Lung (tissue), 12 donors: ENCODE data around the gene COL6A6. TPM values are rescaled to one million over a fixed set of nuclear protein-coding genes. Genes with fewer than 3 reads are reported as not detected.

Experiments
- ATAC-seq: fragments of 200-7000 bp; cut with Tn5 transposase; one replicate; pipeline ENCODE4 v1.9.1; 2020; ENCODE audit warnings: moderate number of reproducible peaks; ENCODE audit not compliant: insufficient read depth, low FRiP score
- DNase-seq, 3 donors: peaks; one replicate each; pipeline ENCODE4 v3.0.0-alpha.2; 2013 to 2017
- H3K27ac ChIP-seq, 2 donors: one replicate each; pipeline ENCODE4 v1.5.1; 2013; ENCODE audit warnings: mild to moderate bottlenecking in 2 of 2, moderate library complexity in 2 of 2, control low read depth in 1 of 2, inconsistent platforms in 1 of 2, low read depth in 1 of 2, low read length in 1 of 2
- H3K27me3 ChIP-seq, 3 donors: one replicate each; pipeline ENCODE4 v1.5.1; 2013; ENCODE audit warnings: low read length in 2 of 3; ENCODE audit not compliant: control insufficient read depth in 3 of 3, insufficient read depth in 3 of 3
- H3K36me3 ChIP-seq, 4 donors: one replicate each; pipeline ENCODE4 v1.5.1; 2013; ENCODE audit warnings: low read length in 4 of 4, mild to moderate bottlenecking in 1 of 4, moderate library complexity in 1 of 4; ENCODE audit not compliant: control insufficient read depth in 4 of 4, insufficient read depth in 4 of 4
- H3K4me1 ChIP-seq, 5 donors: one replicate each; pipeline ENCODE4 v1.5.1; 2013; ENCODE audit warnings: low read length in 5 of 5, mild to moderate bottlenecking in 2 of 5, moderate library complexity in 1 of 5; ENCODE audit not compliant: control insufficient read depth in 5 of 5, insufficient read depth in 5 of 5
- H3K4me3 ChIP-seq: one replicate; pipeline ENCODE4 v1.5.1; 2013; ENCODE audit warnings: mild to moderate bottlenecking, control low read depth, moderate library complexity
- H3K9ac ChIP-seq, 2 donors: one replicate each; pipeline ENCODE4 v1.5.1; 2013; ENCODE audit warnings: low read length in 2 of 2, control low read depth in 1 of 2; ENCODE audit not compliant: insufficient read depth in 1 of 2
- H3K9me3 ChIP-seq, 4 donors: one replicate each; pipeline ENCODE4 v1.5.1; 2013; ENCODE audit warnings: low read length in 3 of 4, mild to moderate bottlenecking in 1 of 4, moderate library complexity in 1 of 4; ENCODE audit not compliant: control insufficient read depth in 4 of 4, insufficient read depth in 3 of 4
- CTCF ChIP-seq: IDR thresholded peaks from 2 replicates; pipeline ENCODE4 v1.5.1; 2012; ENCODE audit warnings: mild to moderate bottlenecking; ENCODE audit errors: control extremely low read depth, extremely low read depth
- WGBS, 2 donors: extraction: QIAGEN DNeasy Blood & Tissue Kit; methylation state at CpG; one replicate each; pipeline ENCODE4 v1.1.7; 2013; 5-methylcytosine and 5-hydroxymethylcytosine counted together
- polyA plus RNA-seq, 2 donors: library from polyadenylated mRNA; stranded (reverse); fragments of 200-250 nt; gene quantifications; one replicate each; pipeline ENCODE4 v1.2.1, GENCODE V29; 2013
- total RNA-seq, 2 donors: library from RNA; depleted of rRNA in 1 of 2; stranded (reverse); fragments of >200 nt in 1 of 2; gene quantifications; one replicate each; pipeline ENCODE4 v1.2.1, GENCODE V29; 2014 to 2021
- donor health status: control.
- donor health status: control.
- donor health status: Bipolar disorder and iron deficiency.
- donor health status: healthy.
- donor health status: DM: yes; HTN: yes; CAD: no.

Gene COL6A6
- total and polyA plus RNA-seq, 4 donors = 0.32 to 42.8 (median 3.8) TPM

- Histone ChIP-seq H3K27ac (no peak overlapping the region), H3K4me1 (peaks cover 0 to 39% (median 0%) of the 10 kb centered on the region in 5 donors), H3K27me3 (no peaks in the 10 kb centered on the region), H3K4me3 (no peak overlapping the region), H3K9ac (no peak overlapping the region), H3K36me3 (peaks cover 0 to 4% (median 3%) of the 10 kb centered on the region in 4 donors), H3K9me3 (peaks cover 0 to 4% (median 0%) of the 10 kb centered on the region in 4 donors)
- DNase-seq (no peak), ATAC-seq (no peak)
- no peak for TF ChIP-seq CTCF
- 91 to 95% methylated on average over 4 of the region's 4 CpGs for WGBS, 2 donors
Observed at GRCh38 chr3:130558366-130558765, 41.4 kb downstream of the COL6A6 start.

- Histone ChIP-seq H3K9ac (no peak overlapping the region), H3K4me1 (peaks cover 0 to 4% (median 0%) of the 10 kb centered on the region in 5 donors), H3K27me3 (no peaks in the 10 kb centered on the region), H3K4me3 (no peak overlapping the region), H3K9me3 (no peaks in the 10 kb centered on the region), H3K27ac (no peak overlapping the region), H3K36me3 (peaks cover 0 to 25% (median 7%) of the 10 kb centered on the region in 4 donors)
- ATAC-seq = no peak
- 84% methylated on average over 13 of the region's 13 CpGs for WGBS, 2 donors
- DNase-seq = no peak
- no peak for TF ChIP-seq CTCF
Observed at GRCh38 chr3:130565224-130565623, 48.2 kb downstream of the COL6A6 start.

Other genes starting within 250 kb of the COL6A6 start
- gene COL6A5, start 171.5 kb upstream of the COL6A6 start, total RNA-seq = 1 to 10 TPM; 7.4 to 9.4 TPM
- gene COL6A5, start 171.5 kb upstream of the COL6A6 start, polyA plus RNA-seq = 1 to 10 TPM in 1 of 2 donors, under 1 TPM in 1; 0.90 to 1.5 TPM
- 10 to 100 TPM; 28.3 to 43.0 TPM for gene PIK3R4, start 229.7 kb downstream of the COL6A6 start, total RNA-seq
- gene PIK3R4, start 229.7 kb downstream of the COL6A6 start, polyA plus RNA-seq = 10 to 100 TPM; 21.6 to 23.3 TPM